HCT116 (cell line): Measurements from ENCODE around the gene EYA2. TPM values are rescaled to one million over a fixed set of nuclear protein-coding genes. Genes with fewer than 3 reads are reported as not detected.

ENCODE experiments used
- ATAC-seq: fragments of 200-7000 bp; cut with Tn5 transposase; 2 replicates; pipeline ENCODE4 v1.9.1; 2020; ENCODE audit warnings: mild to moderate bottlenecking, moderate library complexity
- BruUV-seq: library from RNA; stranded (reverse); fragments of 400-500 nt; replicated peaks from 2 replicates; lab custom pipeline; 2021; lab: Mats Ljungman, UMichigan
- CTCF ChIA-PET: fragments of 300-600 bp; sonication (Branson Sonifier 250); formaldehyde crosslinking; loops from one replicate; lab custom pipeline; 2021; ENCODE audit warnings: antibody characterized with exemption; lab: Charles Lee
- POLR2A ChIA-PET: fragments of 300-600, 350-600 bp; sonication (Branson Sonifier 250); formaldehyde crosslinking; loops from one replicate; lab custom pipeline; 2021; ENCODE audit warnings: antibody characterized with exemption; lab: Charles Lee
- RAD21 ChIA-PET, 2 experiments: fragments of 300-600 bp; sonication (Branson Sonifier 250); formaldehyde crosslinking; loops; one replicate each; lab custom pipeline; 2023; ENCODE audit warnings: low total read pairs in 2 of 2; ENCODE audit not compliant: uncharacterized antibody in 2 of 2, unreplicated experiment in 2 of 2, low non-redundant PET in 1 of 2; lab: Charles Lee
- DNase-seq: peaks from one replicate; pipeline ENCODE4 v3.0.0-alpha.2; 2010; ENCODE audit warnings: low read depth, low spot score
- H2AFZ ChIP-seq: fragments of 200-600 bp; shearing (Covaris generic), sonication (generic); 2 replicates; pipeline ENCODE4 v1.6.1; 2017; ENCODE audit warnings: low read depth, mixed run types, mixed read lengths, antibody characterized with exemption, low read length; ENCODE audit not compliant: poor library complexity, severe bottlenecking
- H3K27ac ChIP-seq: 2 replicates; pipeline ENCODE4 v1.5.1; 2012; ENCODE audit warnings: low read depth, low read length
- H3K27me3 ChIP-seq: fragments of 200-600 bp; sonication (generic); 2 replicates; pipeline ENCODE4 v1.6.1; 2016; ENCODE audit warnings: mixed run types, low read length, mixed read lengths; ENCODE audit not compliant: insufficient read depth
- H3K36me3 ChIP-seq, 2 experiments: fragments of 200-500 bp in 1 of 2; fragments of 200-600 bp in 1 of 2; sonication (Bioruptor generic) in 1 of 2; sonication (generic) in 1 of 2; 2 replicates each; pipeline versions ENCODE4 v1.5.1 to v1.6.1; 2014 to 2016; ENCODE audit warnings: low read length in 2 of 2, inconsistent platforms in 1 of 2, mixed read lengths in 1 of 2, mixed run types in 1 of 2; ENCODE audit not compliant: insufficient read depth in 2 of 2, control insufficient read depth in 1 of 2
- H3K4me1 ChIP-seq, 2 experiments: fragments of 200-600 bp in 1 of 2; sonication (generic) in 1 of 2; 2 replicates each; pipeline versions ENCODE4 v1.5.1 to v1.6.1; 2012 to 2017; ENCODE audit warnings: low read length in 2 of 2, inconsistent platforms in 1 of 2, mild to moderate bottlenecking in 1 of 2, mixed read lengths in 1 of 2, mixed run types in 1 of 2, moderate library complexity in 1 of 2; ENCODE audit not compliant: insufficient read depth in 2 of 2, control insufficient read depth in 1 of 2
- H3K4me2 ChIP-seq: fragments of 200-600 bp; sonication (generic); 2 replicates; pipeline ENCODE4 v1.6.1; 2017; ENCODE audit warnings: mixed run types, low read length, mixed read lengths
- H3K4me3 ChIP-seq, 2 experiments: fragments of 200-600 bp in 1 of 2; sonication (generic) in 1 of 2; replicated peaks in 1 of 2; 2 replicates each; pipeline ENCODE4 v1.5.1; 2011 to 2016; ENCODE audit warnings: low read length in 2 of 2, control low read depth in 1 of 2, low read depth in 1 of 2, mild to moderate bottlenecking in 1 of 2, mixed read lengths in 1 of 2, mixed run types in 1 of 2
- H3K79me2 ChIP-seq: fragments of 200-600 bp; sonication (generic); 2 replicates; pipeline ENCODE4 v1.6.1; 2017; ENCODE audit warnings: mild to moderate bottlenecking, mixed run types, low read length, moderate library complexity, mixed read lengths; ENCODE audit not compliant: insufficient read depth
- H3K9ac ChIP-seq: fragments of 200-600 bp; sonication (generic); 2 replicates; pipeline ENCODE4 v1.6.1; 2016; ENCODE audit warnings: low read length, mixed read lengths
- H3K9me2 ChIP-seq: fragments of 200-600 bp; sonication (generic), shearing (Covaris generic); 2 replicates; pipeline ENCODE4 v1.6.1; 2017; ENCODE audit warnings: mixed run types, mild to moderate bottlenecking, moderate library complexity; ENCODE audit not compliant: insufficient read depth
- H3K9me3 ChIP-seq, 2 experiments: fragments of 200-500 bp in 1 of 2; fragments of 200-600 bp in 1 of 2; sonication (Bioruptor generic) in 1 of 2; sonication (generic) in 1 of 2; 2 replicates each; pipeline ENCODE4 v1.6.1; 2014 to 2017; ENCODE audit warnings: low read length in 2 of 2, mixed read lengths in 2 of 2, inconsistent platforms in 1 of 2, low read depth in 1 of 2, mild to moderate bottlenecking in 1 of 2, mixed run types in 1 of 2, moderate library complexity in 1 of 2; ENCODE audit not compliant: control insufficient read depth in 1 of 2, insufficient read depth in 1 of 2
- H4K20me1 ChIP-seq: fragments of 200-600 bp; sonication (generic), shearing (Covaris generic); 2 replicates; pipeline ENCODE4 v1.6.1; 2017; ENCODE audit warnings: mixed run types, mild to moderate bottlenecking, moderate library complexity; ENCODE audit not compliant: insufficient read depth
- CEBPB ChIP-seq: IDR thresholded peaks from 2 replicates; pipeline ENCODE4 v1.6.1; 2012; ENCODE audit warnings: low read depth
- ELF1 ChIP-seq: IDR thresholded peaks from 2 replicates; pipeline ENCODE4 v1.6.1; 2012; ENCODE audit warnings: low read depth, borderline replicate concordance
- POLR2A ChIP-seq: IDR thresholded peaks from 2 replicates; pipeline ENCODE4 v1.7.0; 2011; ENCODE audit warnings: borderline replicate concordance; ENCODE audit not compliant: insufficient read depth, insufficient read length; ENCODE audit errors: extremely low read depth
- ZBTB33 ChIP-seq: IDR thresholded peaks from 2 replicates; pipeline ENCODE4 v1.6.1; 2011; ENCODE audit warnings: mild to moderate bottlenecking, low read length, moderate library complexity; ENCODE audit not compliant: insufficient replicate concordance; ENCODE audit errors: extremely low read depth
- intact Hi-C: fragments of 100-400 bp; cut with micrococcal nuclease; formaldehyde crosslinking; loops from 2 replicates; pipeline ENCODE4 v1.10.0; 2022
- total RNA-seq: library from RNA; stranded (reverse); gene quantifications from one replicate; pipeline ENCODE4 v1.2.1, GENCODE V29; 2021; ENCODE audit not compliant: unreplicated experiment

Gene EYA2
- total RNA-seq, 1 experiment from 2014 or later: not detected

GRCh38 chr20:46893877-46894578 is 615 bp upstream of the EYA2 start (continued):
- no peak for TF ChIP-seq ZBTB33
- no peak for TF ChIP-seq CEBPB

- BruUV-seq: no TSS peak
- Histone ChIP-seq H2AFZ (no peak overlapping the region), H3K79me2 (no peaks in the 10 kb centered on the region), H3K9ac (no peak overlapping the region), H4K20me1 (no peaks in the 10 kb centered on the region), H3K4me2 (no peak overlapping the region), H3K36me3 (no peaks in the 10 kb centered on the region), H3K9me2 (no peaks in the 10 kb centered on the region), H3K27ac (no peak overlapping the region), H3K4me1 (no peaks in the 10 kb centered on the region), H3K4me3 (no peak overlapping the region), H3K9me3 (no peaks in the 10 kb centered on the region), H3K27me3 (peaks cover 18% of the 10 kb centered on the region; the same call in 1 of the 2 replicates)
- RAD21 ChIA-PET: no interaction called here
- ATAC-seq (no peak), DNase-seq (no peak)
- POLR2A ChIA-PET: no interaction called here
- intact Hi-C loops: no loop called here
- TF ChIP-seq ELF1 (no peak), POLR2A (no peak)
- CTCF ChIA-PET: no interaction called here
These were observed 595 bp downstream of the EYA2 start for GRCh38 chr20:46894971-46895905.
